H9 (cell line): ENCODE measurements around the gene TMEM229A. TPM values are rescaled to one million over a fixed set of nuclear protein-coding genes. Genes with fewer than 3 reads are reported as not detected.

Experiments used
- DNase-seq: peaks from one replicate; pipeline ENCODE4 v3.0.0-alpha.2; 2017
- H2AFZ ChIP-seq: one replicate; pipeline ENCODE4 v1.6.1; 2013; ENCODE audit warnings: mild to moderate bottlenecking, low read length, control low read depth, moderate library complexity
- H2AK5ac ChIP-seq: 2 replicates; pipeline ENCODE4 v1.6.1; 2013; ENCODE audit warnings: low read length, control low read depth, mixed read lengths; ENCODE audit not compliant: insufficient read length
- H2BK120ac ChIP-seq: one replicate; pipeline ENCODE4 v1.6.1; 2013; ENCODE audit warnings: low read depth, mild to moderate bottlenecking, low read length, control low read depth, inconsistent platforms; ENCODE audit not compliant: poor library complexity, severe bottlenecking
- H2BK12ac ChIP-seq: 2 replicates; pipeline ENCODE4 v1.6.1; 2013; ENCODE audit warnings: low read length, control low read depth, mixed read lengths, low read depth; ENCODE audit not compliant: insufficient read length
- H2BK15ac ChIP-seq: 2 replicates; pipeline ENCODE4 v1.6.1; 2013; ENCODE audit warnings: low read depth, low read length, control low read depth
- H2BK20ac ChIP-seq: one replicate; pipeline ENCODE4 v1.6.1; 2013; ENCODE audit warnings: low read depth, mild to moderate bottlenecking, low read length, control low read depth, inconsistent platforms; ENCODE audit not compliant: poor library complexity, severe bottlenecking
- H2BK5ac ChIP-seq: 2 replicates; pipeline ENCODE4 v1.6.1; 2013; ENCODE audit warnings: low read length, control low read depth, mixed read lengths; ENCODE audit not compliant: insufficient read length
- H3K14ac ChIP-seq: 2 replicates; pipeline ENCODE4 v1.6.1; 2013; ENCODE audit warnings: low read length, control low read depth; ENCODE audit not compliant: insufficient read depth
- H3K18ac ChIP-seq: 2 replicates; pipeline ENCODE4 v1.6.1; 2013; ENCODE audit warnings: low read depth, mild to moderate bottlenecking, mixed read lengths, low read length, control low read depth; ENCODE audit not compliant: insufficient read length
- H3K23ac ChIP-seq: 2 replicates; pipeline ENCODE4 v1.6.1; 2013; ENCODE audit warnings: low read length, control low read depth, mixed read lengths, low read depth; ENCODE audit not compliant: insufficient read length
- H3K23me2 ChIP-seq: 2 replicates; pipeline ENCODE4 v1.6.1; 2013; ENCODE audit warnings: low read depth, mild to moderate bottlenecking, mixed read lengths, low read length, control low read depth; ENCODE audit not compliant: insufficient read length, poor library complexity, severe bottlenecking
- H3K27ac ChIP-seq: 2 replicates; pipeline ENCODE4 v1.5.1; 2013; ENCODE audit warnings: low read length, control low read depth, mixed read lengths, low read depth; ENCODE audit not compliant: insufficient read length
- H3K27me3 ChIP-seq: 2 replicates; pipeline ENCODE4 v1.6.1; 2013; ENCODE audit warnings: low read length, control low read depth, inconsistent platforms; ENCODE audit not compliant: insufficient read depth
- H3K4ac ChIP-seq: 2 replicates; pipeline ENCODE4 v1.6.1; 2013; ENCODE audit warnings: low read depth, mild to moderate bottlenecking, control low read depth, inconsistent platforms, low read length, moderate library complexity
- H3K4me1 ChIP-seq: 2 replicates; pipeline ENCODE4 v1.6.1; 2013; ENCODE audit warnings: low read length, control low read depth, inconsistent platforms; ENCODE audit not compliant: insufficient read depth
- H3K4me2 ChIP-seq: 2 replicates; pipeline ENCODE4 v1.6.1; 2013; ENCODE audit warnings: low read length, control low read depth, mixed read lengths; ENCODE audit not compliant: insufficient read length, insufficient read depth
- H3K56ac ChIP-seq: 2 replicates; pipeline ENCODE4 v1.6.1; 2013; ENCODE audit warnings: low read depth, mild to moderate bottlenecking, mixed read lengths, low read length, control low read depth; ENCODE audit not compliant: insufficient read length
- H3K79me1 ChIP-seq: 2 replicates; pipeline ENCODE4 v1.6.1; 2013; ENCODE audit warnings: low read depth, mild to moderate bottlenecking, moderate library complexity, low read length, control low read depth, inconsistent platforms; ENCODE audit not compliant: insufficient read depth, poor library complexity, severe bottlenecking
- H3K79me2 ChIP-seq: 2 replicates; pipeline ENCODE4 v1.6.1; 2013; ENCODE audit warnings: low read length, control low read depth, inconsistent platforms; ENCODE audit not compliant: insufficient read depth
- H3K9ac ChIP-seq: 2 replicates; pipeline ENCODE4 v1.6.1; 2013; ENCODE audit warnings: low read length, control low read depth, mixed read lengths; ENCODE audit not compliant: insufficient read length; ENCODE audit errors: extremely low read depth
- H3K9me3 ChIP-seq: one replicate; pipeline ENCODE4 v1.6.1; 2013; ENCODE audit warnings: low read depth, low read length, inconsistent platforms; ENCODE audit not compliant: control insufficient read depth
- H3T11ph ChIP-seq: one replicate; pipeline ENCODE4 v1.6.1; 2013; ENCODE audit warnings: mild to moderate bottlenecking, low read length, control low read depth, inconsistent platforms
- H4K20me1 ChIP-seq: one replicate; pipeline ENCODE4 v1.6.1; 2013; ENCODE audit not compliant: control insufficient read depth, insufficient read length, insufficient read depth
- H4K5ac ChIP-seq: 2 replicates; pipeline ENCODE4 v1.6.1; 2013; ENCODE audit warnings: low read depth, mild to moderate bottlenecking, mixed read lengths, low read length, control low read depth; ENCODE audit not compliant: insufficient read length
- H4K8ac ChIP-seq: replicated peaks from 2 replicates; pipeline ENCODE4 v1.6.1; 2013; ENCODE audit warnings: low read length, control low read depth, mixed read lengths, low read depth; ENCODE audit not compliant: insufficient read length
- H4K91ac ChIP-seq: 2 replicates; pipeline ENCODE4 v1.6.1; 2013; ENCODE audit warnings: low read depth, mild to moderate bottlenecking, moderate library complexity, mixed read lengths, low read length, control low read depth; ENCODE audit not compliant: insufficient read length
- H3K27ac Mint-ChIP-seq, 3 experiments: 2 replicates in 2 of 3; 3 replicates in 1 of 3; pipeline ENCODE4 v1.8.0; 2020 to 2021; ENCODE audit warnings: mixed read lengths in 3 of 3, mild to moderate bottlenecking in 1 of 3, moderate library complexity in 1 of 3
- H3K27me3 Mint-ChIP-seq: 2 replicates; pipeline ENCODE4 v1.8.0; 2021; ENCODE audit warnings: low read depth, mild to moderate bottlenecking, moderate library complexity, mixed read lengths
- H3K36me3 Mint-ChIP-seq, 3 experiments: 2 replicates in 2 of 3; 3 replicates in 1 of 3; pipeline ENCODE4 v1.8.0; 2020 to 2021; ENCODE audit warnings: low read depth in 3 of 3, mixed read lengths in 3 of 3; ENCODE audit not compliant: insufficient read depth in 1 of 3
- H3K4me1 Mint-ChIP-seq, 2 experiments: 2 replicates each; pipeline ENCODE4 v1.8.0; 2020; ENCODE audit warnings: mixed read lengths in 2 of 2
- H3K4me3 Mint-ChIP-seq, 2 experiments: 2 replicates in 1 of 2; 3 replicates in 1 of 2; pipeline ENCODE4 v1.8.0; 2020 to 2021; ENCODE audit warnings: mild to moderate bottlenecking in 2 of 2, mixed read lengths in 2 of 2, moderate library complexity in 1 of 2
- H3K9me3 Mint-ChIP-seq, 2 experiments: 2 replicates in 1 of 2; 3 replicates in 1 of 2; pipeline ENCODE4 v1.8.0; 2020; ENCODE audit warnings: mild to moderate bottlenecking in 2 of 2, mixed read lengths in 2 of 2, moderate library complexity in 1 of 2
- CTCF ChIP-seq: fragments of 200-600 bp; sonication (generic); conservative IDR thresholded peaks from 3 replicates; pipeline ENCODE4 v1.8.0; 2021; ENCODE audit warnings: antibody characterized with exemption, mild to moderate bottlenecking
- WGBS: extraction: QIAGEN DNeasy Blood & Tissue Kit; methylation state at CpG from one replicate; pipeline ENCODE4 v1.1.7; 2013; ENCODE audit warnings: missing lambda C conversion rate, low lambda C conversion rate, mixed read lengths; ENCODE audit not compliant: insufficient read length; ENCODE audit errors: extremely low coverage; 5-methylcytosine and 5-hydroxymethylcytosine counted together
- total RNA-seq: library from RNA; stranded (reverse); gene quantifications from 2 replicates; pipeline ENCODE4 v1.2.1, GENCODE V29; 2021

The TMEM229A gene
- total RNA-seq, 1 experiment from 2014 or later, result 0.37 TPM

- no peaks in the 10 kb centered on the region for H3K23me2 ChIP-seq
- peaks cover 6% of the 10 kb centered on the region for H3K27me3 Mint-ChIP-seq
- H2BK15ac ChIP-seq, result no peak overlapping the region
- peaks cover 4 to 5% of the 10 kb centered on the region in 2 experiments; a peak in 1 of 5 replicates for H3K9me3 Mint-ChIP-seq
- no peak overlapping the region for H3K18ac ChIP-seq
- no peak overlapping the region for H3K56ac ChIP-seq
- no peaks in the 10 kb centered on the region for H3K27me3 ChIP-seq
- H2BK120ac ChIP-seq, result no peak overlapping the region
- no peak overlapping the region for H4K5ac ChIP-seq
- H3K4me3 Mint-ChIP-seq, result no peak overlapping the region
- no peak overlapping the region for H2AK5ac ChIP-seq
- H2BK5ac ChIP-seq, result no peak overlapping the region
- H4K91ac ChIP-seq, result no peak overlapping the region
- H3K27ac ChIP-seq, result no peak overlapping the region
- no peaks in the 10 kb centered on the region for H3K9me3 ChIP-seq
- no peak overlapping the region for H3K4ac ChIP-seq
- H4K8ac ChIP-seq, result no peak overlapping the region
- no peak overlapping the region for H2BK12ac ChIP-seq
- no peak overlapping the region for H2AFZ ChIP-seq
- DNase-seq, result no peak
- no peaks in the 10 kb centered on the region for H4K20me1 ChIP-seq
- H3T11ph ChIP-seq, result no peak overlapping the region
- no CpG with 5 or more reads among the region's 10 CpGs for WGBS
- no peaks in the 10 kb centered on the region for H3K79me2 ChIP-seq
- no peak overlapping the region for H3K14ac ChIP-seq
- H3K23ac ChIP-seq, result no peak overlapping the region
- peaks cover 7% of the 10 kb centered on the region for H3K4me1 ChIP-seq
- no peak overlapping the region for H2BK20ac ChIP-seq
- peaks cover 20 to 31% of the 10 kb centered on the region in 2 experiments for H3K4me1 Mint-ChIP-seq
- H3K9ac ChIP-seq, result no peak overlapping the region
- peaks cover 0 to 5% (median 1%) of the 10 kb centered on the region in 3 experiments; a peak in 3 of 7 replicates for H3K36me3 Mint-ChIP-seq
- H3K79me1 ChIP-seq, result no peaks in the 10 kb centered on the region
- H3K27ac Mint-ChIP-seq, result no peak overlapping the region
- no peak for TF ChIP-seq CTCF
- no peak overlapping the region for H3K4me2 ChIP-seq
Measured at GRCh38 chr7:123995617-123996326, 37.1 kb downstream of the TMEM229A start.
